ENCODE results near the gene ATXN1.

- TF ChIP-seq CTCF (IDR thresholded peaks at IDR 0.05; ENCODE audit: insufficient read depth, low read length, poor library complexity, severe bottlenecking) = no peak
- no peak for TF ChIP-seq EZH2phosphoT487 (conservative IDR thresholded peaks at IDR 0.05; ENCODE audit: low read length)
These were observed 54.1 kb downstream of the ATXN1 start for GRCh38 chr6:16706911-16707783.
